Inflammatory macrophage (primary cell): Measurements from ENCODE around the gene MAFB.

ENCODE experiments used
- DNase-seq, 2 donors: peaks; one replicate each; pipeline ENCODE4 v3.0.0-alpha.2; 2020 to 2022

The MAFB gene

DNA sequence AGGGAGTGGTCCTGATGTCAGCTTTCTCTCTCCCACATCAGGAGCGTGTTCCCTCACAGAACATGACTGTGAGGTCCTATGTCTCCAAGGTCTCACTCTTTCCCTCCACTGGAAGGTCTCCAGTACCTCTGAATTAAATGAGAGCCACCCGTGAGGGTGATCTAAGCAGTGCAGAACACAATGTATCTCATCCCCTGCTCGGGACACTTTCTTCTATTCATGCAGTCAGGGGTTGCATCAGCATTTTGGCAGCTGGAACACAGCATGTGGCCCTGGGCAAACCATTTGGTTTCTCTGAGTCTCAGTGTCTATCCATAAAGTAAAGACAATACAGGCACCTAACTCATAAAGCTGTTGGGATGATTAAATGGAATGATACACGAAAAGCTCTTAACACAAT lies 34.2 kb downstream of the MAFB start:
- DNase-seq, result no peak

DNA sequence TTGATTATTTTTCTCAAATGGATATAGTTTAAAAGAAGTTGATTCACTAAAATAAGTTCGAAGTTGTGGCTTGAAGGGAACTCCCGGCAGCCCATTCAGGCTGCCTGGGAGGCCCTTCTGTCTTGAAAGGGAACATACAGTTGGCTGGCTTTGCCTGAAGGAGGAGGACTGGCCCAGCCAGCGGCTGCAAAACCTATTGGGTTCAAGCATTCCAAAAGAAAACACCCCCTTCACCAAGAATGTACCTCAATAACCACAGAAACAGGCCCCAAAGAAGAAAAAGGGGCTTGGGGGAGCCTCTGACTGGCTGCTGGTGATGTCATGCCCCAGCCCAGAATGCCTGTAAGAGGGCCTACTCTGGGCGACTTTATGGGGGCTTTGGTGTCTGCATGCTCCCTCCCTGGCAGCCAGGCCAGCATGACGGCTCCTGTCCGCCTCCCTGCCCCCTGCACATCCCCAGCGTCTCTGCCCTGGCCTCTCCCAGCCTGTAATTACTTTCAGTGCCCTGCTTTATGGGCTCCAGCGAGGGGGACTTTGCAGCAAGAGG lies 36.5 kb downstream of the MAFB start:
- no peak for DNase-seq

DNA sequence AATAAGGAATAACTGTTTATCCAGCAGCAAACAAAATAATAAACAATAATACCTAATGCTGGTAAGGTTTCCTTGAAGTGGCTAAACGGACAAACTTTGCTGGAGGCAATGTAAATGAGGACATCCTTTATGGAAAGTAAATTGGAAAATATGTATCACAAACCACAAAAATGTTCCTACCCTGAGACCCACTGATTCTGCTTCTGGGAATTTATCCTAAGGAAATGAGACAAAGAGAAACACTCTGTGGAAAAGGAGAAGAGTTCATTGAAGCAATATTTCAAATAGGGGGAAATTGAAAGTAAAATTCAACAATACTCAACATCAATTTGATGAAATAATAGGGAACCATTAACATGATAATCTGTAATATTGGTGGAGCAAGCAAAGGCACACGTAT lies 37.9 kb downstream of the MAFB start:
- DNase-seq, result no peak

DNA sequence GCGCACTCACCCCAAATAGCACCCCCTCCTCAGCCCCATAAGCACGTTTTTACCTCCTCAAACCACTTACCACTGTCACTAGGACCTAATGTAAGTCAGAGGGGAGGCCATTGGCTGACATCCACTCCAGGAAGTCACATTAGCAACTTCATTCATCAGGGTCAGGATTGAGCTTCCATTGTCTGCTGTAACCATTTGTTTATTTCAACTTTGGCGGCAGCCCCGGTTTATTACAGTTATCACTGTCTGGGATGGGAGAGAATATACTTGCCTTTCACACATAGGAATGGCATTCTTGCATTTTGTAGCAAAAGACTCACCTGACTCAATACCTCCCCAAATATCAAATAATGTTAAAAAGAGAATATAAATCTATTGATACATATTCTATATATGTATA lies 38.3 kb downstream of the MAFB start:
- no peak for DNase-seq

DNA sequence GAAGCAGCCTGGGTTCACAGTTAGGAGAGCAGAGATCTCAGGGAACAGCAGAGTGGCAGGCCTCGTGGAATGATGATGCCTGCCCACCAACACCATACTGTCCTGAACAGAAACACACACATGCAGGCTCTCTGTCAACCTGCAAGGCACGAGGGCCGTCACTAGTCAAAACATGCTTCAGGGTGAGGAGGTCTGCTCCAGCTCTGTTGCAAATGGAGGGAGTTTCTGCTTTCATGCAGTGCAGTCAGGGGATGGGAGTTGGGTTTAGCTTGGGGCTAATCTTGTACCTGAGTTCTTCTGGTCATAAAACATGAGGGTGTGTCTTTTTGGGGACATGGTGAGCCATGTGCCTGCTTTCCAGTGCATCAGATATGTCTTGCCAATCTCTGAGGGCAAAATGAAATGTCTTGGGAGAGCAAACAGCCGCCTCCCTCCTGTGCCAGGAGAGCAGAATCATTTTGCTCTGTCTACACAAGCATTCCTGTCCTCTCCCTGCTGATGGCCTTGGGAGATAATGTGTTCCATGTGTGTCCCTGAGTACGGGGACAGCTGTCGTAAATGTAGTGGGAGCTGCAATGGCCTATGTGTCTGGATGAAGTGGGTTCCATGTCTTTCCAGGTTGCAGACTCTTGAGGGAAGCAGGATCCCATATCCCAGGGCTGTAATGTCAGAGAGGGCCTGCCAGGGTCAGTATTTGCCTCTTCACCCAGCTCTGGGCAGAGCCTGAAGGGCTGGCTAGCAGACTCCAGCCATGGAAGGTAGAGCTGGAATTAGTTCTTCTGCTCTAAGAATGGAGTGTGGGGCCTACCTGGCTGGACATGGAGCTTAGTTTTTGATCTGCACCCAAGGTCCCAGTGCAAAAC lies 40.6 kb downstream of the MAFB start:
- no peak for DNase-seq

DNA sequence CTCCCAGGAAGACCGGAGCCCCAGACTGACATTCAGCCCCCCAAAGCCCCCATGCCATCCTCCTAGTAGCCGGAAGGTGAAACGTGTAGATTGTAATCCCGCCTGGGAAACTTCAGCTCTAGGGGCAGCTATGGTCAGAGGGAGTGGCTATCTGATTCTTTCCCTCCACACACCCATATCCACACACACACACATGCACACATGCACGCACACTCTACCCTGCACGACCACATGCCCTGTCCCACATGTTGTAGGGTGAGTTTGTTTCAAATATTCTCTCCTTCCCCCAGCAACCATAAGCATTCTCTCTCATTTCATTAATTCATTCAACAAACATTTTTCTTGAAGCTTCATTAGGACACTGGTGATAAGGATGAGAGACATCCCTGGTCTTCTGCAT lies 42.2 kb downstream of the MAFB start:
- no peak for DNase-seq

DNA sequence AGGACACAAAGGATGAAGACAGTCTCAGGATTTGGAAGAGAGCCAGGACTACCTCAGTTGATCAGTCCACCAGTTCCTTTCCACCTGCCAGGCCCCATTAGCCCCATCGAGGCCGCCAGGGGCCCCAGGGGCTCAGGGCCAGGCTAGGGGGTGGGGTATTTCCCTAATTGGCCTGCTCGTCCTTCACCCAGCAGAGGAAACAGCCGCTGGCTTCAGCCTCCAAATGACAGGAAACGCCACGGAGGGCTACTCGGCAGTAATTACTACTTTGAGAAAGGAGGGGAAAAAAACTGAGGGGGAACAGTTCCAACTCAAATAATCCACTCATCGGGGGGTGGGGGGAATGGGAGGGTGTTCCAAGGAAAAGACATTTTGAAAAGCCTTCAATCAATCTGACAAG lies 42.7 kb downstream of the MAFB start:
- DNase-seq, result no peak

DNA sequence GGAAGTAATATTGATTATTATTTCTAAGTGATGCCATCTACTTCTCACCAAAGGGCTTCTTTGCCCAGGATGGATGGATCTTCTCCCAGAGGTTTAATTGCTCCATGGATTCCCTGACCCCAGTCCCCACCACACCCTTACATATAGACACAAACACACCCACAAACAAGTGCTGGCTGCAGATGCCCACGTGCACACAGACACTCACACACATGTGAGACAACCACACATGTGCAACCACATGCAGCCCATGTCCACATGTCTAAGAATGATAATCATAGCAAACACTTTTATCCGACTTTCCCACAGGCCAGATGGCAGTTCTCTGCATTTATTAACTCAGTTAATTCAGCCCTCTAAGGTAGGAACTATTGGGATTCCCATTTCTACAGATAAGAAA lies 44.2 kb downstream of the MAFB start:
- DNase-seq, result no peak

DNA sequence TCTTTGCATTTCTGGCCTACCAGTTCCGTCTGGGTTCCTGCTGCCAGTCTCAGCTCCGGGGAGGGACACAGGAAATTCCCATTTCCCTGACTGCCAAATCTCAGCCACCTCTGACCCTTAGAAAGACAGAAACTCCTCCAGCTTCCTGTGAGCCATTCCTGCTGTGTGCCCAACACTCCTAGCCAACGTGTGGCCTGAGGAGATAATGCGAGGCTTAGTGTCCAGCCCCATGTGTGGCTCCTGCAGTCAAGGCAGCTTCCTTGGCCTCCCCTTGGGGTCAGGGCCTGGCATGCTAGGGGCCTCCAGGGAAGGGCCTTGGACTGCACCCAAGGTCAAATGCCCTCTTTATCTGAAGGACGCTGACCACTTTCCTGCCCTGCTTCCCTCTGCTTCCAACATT lies 45.1 kb downstream of the MAFB start:
- DNase-seq, result no peak

DNA sequence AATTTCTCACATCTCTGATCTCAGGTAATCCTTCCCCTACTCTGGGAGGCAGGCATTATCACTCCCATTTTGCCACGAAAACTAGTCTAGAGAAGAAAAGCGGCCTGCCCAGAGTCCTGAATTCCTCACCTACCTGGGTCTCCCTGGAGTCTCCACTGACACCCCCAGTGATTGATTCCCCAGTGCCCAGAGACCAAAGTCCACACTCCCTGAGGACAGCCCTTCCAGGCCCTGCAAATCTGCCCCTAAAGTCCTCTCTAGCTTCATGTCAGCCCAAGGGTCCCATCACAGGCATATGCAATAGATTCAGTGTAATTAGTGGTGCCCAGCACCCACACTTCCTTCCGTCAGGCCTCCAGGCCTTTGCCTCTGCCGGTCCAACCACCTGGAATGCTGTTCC lies 47.2 kb downstream of the MAFB start:
- DNase-seq, result no peak

DNA sequence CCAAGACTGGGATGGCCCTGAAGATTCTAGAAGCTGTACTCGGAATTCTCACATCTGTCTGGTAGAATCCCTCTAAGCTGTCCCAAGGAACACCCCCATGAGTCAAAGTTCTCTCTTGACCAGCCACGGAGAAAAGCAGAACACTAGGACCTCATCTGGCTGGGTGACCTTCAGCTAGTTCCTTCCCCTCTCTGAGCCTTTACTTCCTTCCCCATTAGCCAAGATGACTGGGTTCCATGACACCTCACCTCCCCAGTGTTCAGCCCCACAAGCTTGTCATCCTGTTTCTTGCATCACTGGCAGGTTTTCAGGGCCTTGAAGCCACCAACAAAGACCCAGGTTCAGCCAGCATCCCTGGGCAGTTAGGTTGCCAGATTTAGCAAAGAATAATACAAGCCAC lies 47.8 kb downstream of the MAFB start:
- peak; percentile 68 to 74 for DNase-seq

DNA sequence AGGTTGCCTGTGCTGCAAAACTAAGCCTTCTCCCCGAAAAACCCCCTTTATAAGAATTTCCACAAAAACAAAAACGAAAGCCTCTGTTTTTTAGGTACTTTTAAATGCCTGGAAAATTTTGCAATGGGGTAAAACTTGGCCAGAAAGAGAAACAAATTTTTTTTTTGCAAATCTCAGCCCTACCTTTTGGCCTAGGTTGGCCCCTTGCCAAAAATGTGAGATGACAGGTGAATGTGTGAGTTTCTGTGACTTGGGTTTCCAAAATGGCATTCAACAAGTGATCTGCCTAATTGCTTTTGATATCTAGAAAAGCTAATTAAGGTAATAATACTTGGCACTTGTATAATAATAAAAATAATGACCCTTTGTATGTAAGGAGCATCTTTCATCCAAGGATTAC lies 48.4 kb downstream of the MAFB start:
- DNase-seq, result no peak

DNA sequence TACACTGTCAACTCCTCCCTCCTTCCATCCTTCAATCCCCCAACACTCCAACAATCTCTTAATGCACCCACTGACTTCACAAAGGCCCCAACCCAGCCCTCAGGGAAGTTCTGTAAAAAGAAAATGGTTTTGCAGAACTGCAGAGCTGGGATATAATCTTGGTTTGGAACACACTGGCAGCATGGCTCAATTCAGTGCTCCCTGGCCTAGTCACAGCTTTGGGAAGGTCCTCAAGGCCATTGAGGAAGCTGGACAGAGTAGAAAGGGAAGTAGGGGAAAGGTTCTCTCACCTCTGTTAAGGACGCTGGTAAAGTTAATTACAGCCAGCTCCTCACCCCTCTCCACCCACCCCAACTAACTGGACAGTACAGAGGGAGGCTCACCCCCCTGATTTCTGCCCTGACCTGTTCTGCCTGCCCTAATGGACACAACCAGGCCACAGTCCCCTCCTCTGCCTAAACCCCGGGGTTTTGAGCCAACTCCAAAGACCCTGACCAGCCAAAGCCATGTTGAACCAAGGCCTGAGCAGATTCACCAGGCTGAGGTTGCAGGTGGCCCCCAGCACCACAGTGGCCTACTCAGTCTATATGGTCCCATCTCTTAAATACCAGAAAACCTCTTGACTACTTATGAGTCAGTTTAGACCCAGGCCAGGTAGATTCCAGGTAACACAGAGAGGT lies 49.2 kb downstream of the MAFB start:
- peak; percentile 65 to 72 for DNase-seq

DNA sequence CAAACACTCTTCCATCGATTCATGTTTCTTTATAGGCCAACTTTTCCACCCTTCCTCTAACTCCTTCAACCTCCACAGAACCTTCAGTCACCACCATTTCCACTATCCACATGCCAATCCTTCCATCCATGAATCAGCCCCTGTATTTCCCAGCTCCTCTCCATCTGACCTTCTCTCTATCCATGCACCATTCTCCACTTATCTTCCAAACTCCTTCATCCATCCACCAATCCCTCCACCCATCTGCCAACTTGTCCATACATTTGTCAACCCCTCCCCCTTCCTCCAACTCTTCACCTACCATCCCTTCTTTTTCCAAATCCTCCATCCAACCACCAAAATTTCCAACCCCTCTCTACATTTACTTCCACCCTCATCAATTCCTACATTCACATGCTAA lies 49.9 kb downstream of the MAFB start:
- no peak for DNase-seq

DNA sequence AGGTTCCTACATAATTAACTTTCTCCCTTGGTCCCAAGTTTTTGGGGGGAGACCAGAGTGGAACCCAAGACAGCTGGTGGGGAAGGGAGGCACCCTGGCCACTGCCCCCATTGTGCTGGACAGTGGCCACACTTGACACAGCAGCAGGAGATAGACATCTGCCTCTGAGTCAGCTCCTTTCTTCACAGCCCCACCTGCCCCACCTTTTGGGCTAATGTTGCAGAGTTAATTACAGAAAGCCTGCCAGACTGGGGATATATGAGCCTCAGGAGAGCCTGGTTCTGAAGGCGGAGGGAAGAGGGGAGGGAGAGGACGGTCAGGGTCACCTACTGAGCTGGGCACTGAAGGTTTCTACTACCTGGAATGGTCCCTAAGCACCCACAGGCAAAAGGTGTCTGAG lies 50.6 kb downstream of the MAFB start:
- no peak for DNase-seq

DNA sequence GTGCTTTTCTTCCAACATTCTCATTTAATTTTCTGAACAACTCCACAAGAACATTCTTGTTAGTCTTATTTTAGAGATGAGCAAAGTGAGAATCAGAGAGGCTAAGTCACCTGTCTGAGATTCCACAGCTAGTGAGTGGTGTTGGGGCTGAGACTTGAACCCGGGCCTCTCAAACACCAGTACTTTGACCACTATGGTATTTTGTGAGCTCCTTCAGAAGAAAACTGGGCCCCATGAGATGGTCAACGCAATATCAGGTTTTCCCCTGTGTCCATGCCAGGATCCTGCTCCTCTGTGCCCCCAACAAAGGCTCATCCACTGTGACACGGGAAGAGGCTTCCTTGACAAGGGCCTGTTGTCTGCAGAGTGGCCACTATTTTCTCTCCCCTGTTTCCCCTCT lies 51.9 kb downstream of the MAFB start:
- no peak for DNase-seq

DNA sequence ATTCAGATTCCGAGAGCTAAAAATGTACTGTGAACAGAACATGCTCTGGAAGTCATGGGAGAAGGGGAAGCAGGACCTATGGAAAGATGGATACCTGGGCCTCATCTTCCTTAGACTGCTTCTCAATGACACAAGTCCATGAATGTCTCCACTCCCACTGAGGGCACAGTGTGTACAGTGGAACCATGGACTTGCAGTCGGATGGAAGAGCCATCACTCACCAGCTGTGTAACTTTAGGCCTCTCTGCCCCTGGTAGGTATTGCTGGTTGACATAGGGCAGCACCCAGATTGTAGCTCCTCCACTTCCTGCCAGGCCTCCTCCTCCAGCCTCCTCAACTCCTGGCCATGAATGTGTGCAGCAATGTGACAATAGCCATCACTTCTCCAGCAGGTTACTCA lies 52.5 kb downstream of the MAFB start:
- no peak for DNase-seq

DNA sequence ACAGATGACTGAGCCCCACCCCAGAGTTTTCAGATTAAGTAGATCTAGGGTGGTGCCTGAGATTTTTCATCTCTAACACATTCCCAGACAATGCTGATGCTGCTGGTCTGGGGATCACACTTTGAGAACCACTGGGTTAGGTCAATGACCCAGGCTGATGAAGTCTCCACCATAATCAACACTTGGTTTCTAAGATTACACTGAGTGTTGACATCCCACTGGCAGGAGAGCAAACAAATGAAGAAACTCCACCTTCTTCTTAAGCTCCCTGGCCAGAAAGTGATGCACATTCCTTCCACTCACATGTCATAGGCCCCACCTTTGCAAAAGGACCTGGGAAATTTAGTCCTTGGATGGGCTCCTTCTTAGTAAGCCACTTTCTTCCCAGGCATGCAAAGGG lies 53.1 kb downstream of the MAFB start:
- no peak for DNase-seq
